ENCODE results near the gene ODR4.
"Not testable (repeated sequence)": the region's sequence is repeated elsewhere in the genome, so short reads cannot be mapped to it uniquely, and the experiment has no call there.

DNA sequence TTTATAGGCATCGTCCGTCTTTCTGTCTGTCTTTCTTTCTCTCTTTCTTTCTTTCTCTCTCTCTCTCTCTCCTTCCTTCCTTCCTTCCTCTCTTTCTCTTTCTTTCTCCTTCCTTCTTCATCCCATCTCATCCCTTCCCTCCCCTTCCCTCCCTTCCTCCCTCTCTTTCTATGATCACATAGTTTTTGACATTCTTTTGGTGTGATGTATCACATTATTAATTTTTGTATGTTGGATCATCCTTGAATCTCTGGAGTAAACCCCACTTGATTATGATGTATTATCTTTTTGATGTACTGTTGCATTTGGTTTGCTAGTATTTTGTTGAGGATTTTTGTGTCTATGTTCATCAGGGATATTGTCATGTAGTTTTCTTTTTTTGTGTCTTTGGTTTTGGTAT, 25.8 kb downstream of the ODR4 start:
- TF ChIP-seq CTCF, POLR2AphosphoS5 (IDR thresholded peaks at IDR 0.05): not testable (repeated sequence)

All from upper lobe of left lung (tissue), 4 donors.